ENCODE results near the gene RELA. TPM values are rescaled to one million over a fixed set of nuclear protein-coding genes. Genes with fewer than 3 reads are reported as not detected.
A peak's percentile ranks its signal among the peaks of the same experiment; 100 is the strongest.

RELA gene
- total RNA-seq (2021): 92.0 and 99.3 TPM in 2 replicates
- Bru-seq, nascent RNA: percentile 75 among the genes with signal in this experiment
- percentile 88 among the genes with signal in this experiment for BruChase-seq, experiment 1, labeled RNA remaining after a 2-hour chase
- percentile 93 among the genes with signal in this experiment for BruChase-seq, experiment 2, labeled RNA remaining after a 6-hour chase
- long read RNA-seq, transcript RELA-202 (11 exons, 2,700 nt): major isoform, 83 of 126 reads
- long read RNA-seq, partial matches to known transcripts: 26 of 126 reads
- long read RNA-seq, other reads (novel, unspliced or antisense): 14 of 126 reads

DNA sequence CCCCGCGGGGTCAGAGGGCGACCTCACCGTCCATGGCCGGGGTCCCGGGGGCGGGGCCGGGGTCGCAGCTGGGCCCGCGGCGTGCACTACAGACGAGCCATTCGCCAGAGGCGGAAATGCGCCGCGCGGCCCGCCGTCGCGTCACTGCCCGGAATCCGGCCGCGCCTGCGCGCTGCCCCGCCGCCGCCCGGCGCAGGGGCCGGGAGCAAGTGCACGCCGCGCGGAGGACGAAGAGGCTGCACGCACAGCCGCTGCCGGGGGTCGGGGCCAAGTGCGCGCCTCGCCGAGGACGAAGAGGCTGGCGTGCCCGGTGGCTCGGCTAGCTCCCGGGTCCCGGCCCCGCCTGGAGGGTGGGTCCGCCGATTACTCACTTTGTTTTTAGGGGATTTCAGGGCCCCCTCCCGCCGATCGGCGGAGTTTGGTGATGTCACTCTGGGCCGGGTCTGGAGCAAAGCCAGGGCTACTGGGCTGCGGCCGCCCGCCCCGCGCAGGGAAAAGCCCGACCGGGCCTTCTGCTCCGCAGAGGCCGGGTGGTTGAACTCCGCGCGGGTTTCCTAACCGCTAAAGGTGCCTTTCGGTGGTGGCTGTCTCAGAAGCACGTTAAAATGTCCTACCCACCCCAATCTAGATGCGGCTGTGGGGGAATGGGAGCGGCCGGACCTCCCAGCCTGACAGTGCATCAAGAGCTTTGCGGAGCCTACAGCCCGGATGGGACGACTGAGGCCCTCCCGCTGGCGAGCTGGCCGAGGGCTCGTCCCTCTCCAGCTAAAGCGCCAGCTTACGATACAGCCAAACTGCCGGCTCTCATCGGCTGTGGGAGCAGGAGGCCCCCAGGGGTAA lies at the start of gene RELA:
Gene RELA, minus strand, starts transcription at position 118 of the 840 bp plus-strand sequence. Its CDS starts 84 bp downstream, at position 34.
- DNase-seq (ENCODE audit: low spot score): peak; percentile 96
- H3K9me3 ChIP-seq (ENCODE audit: low read depth, low read length, poor library complexity, severe bottlenecking): no peaks in the 10 kb centered on the region
- TF ChIP-seq, protein P1, sequence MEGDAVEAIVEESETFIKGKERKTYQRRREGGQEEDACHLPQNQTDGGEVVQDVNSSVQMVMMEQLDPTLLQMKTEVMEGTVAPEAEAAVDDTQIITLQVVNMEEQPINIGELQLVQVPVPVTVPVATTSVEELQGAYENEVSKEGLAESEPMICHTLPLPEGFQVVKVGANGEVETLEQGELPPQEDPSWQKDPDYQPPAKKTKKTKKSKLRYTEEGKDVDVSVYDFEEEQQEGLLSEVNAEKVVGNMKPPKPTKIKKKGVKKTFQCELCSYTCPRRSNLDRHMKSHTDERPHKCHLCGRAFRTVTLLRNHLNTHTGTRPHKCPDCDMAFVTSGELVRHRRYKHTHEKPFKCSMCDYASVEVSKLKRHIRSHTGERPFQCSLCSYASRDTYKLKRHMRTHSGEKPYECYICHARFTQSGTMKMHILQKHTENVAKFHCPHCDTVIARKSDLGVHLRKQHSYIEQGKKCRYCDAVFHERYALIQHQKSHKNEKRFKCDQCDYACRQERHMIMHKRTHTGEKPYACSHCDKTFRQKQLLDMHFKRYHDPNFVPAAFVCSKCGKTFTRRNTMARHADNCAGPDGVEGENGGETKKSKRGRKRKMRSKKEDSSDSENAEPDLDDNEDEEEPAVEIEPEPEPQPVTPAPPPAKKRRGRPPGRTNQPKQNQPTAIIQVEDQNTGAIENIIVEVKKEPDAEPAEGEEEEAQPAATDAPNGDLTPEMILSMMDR (conservative IDR thresholded peaks at IDR 0.05; ENCODE audit: low read depth, low read length): no peak
- no peak for TF ChIP-seq EZH2 (IDR thresholded peaks at IDR 0.05; ENCODE audit: borderline replicate concordance, low read depth, low read length, poor library complexity, severe bottlenecking)
- no peaks in the 10 kb centered on the region for H3K27me3 ChIP-seq (replicated peaks; ENCODE audit: insufficient read depth, low read depth, low read length, poor library complexity)
- BruUV-seq (replicated peaks): TSS peak; percentile 81
- CTCF ChIA-PET: interaction anchor here (0.6 kb wide), 1 partner anchor 117 kb away, joined by 14 read pairs; no protein-coding TSS in a partner anchor
- peak within 1 kb of the TSS; percentile 79 for H3K4me3 ChIP-seq (ENCODE audit: low read depth, low read length, poor library complexity, severe bottlenecking)
- peaks cover 7% of the 10 kb centered on the region for H3K4me1 ChIP-seq (ENCODE audit: insufficient read depth, low read length, poor library complexity, severe bottlenecking)
- intact Hi-C loops (cut with micrococcal nuclease; ENCODE audit: unreplicated experiment): no loop called here
- peaks cover 34% of the 10 kb centered on the region for H3K36me3 ChIP-seq (ENCODE audit: insufficient read depth, low read length, poor library complexity, severe bottlenecking)
- peak within 1 kb of the TSS; percentile 85 for H3K27ac ChIP-seq (ENCODE audit: low read depth, low read length, poor library complexity, severe bottlenecking)
- POLR2A ChIA-PET (ENCODE audit: low non-redundant PET): interaction anchor here (0.6 to 1.1 kb wide), 3 partner anchors 67 to 230 kb away, joined by 3 to 11 read pairs (median 7); partner anchors contain the start of gene KCNK7

- ChIA-PET CTCF (interaction anchor here (0.6 to 1.7 kb wide), 14 partner anchors 9 to 907 kb away, joined by 3 to 13 read pairs (median 6); partner anchors contain the start of genes AP5B1, FIBP, MUS81 and RNASEH2C), POLR2A (ENCODE audit: low non-redundant PET) (interaction anchor here (0.6 to 0.9 kb wide), 5 partner anchors 9 to 839 kb away, joined by 3 to 18 read pairs (median 15); partner anchors contain the start of gene RNASEH2C)
- Histone ChIP-seq H3K36me3 (ENCODE audit: insufficient read depth, low read length, poor library complexity, severe bottlenecking) (peaks cover 40% of the 10 kb centered on the region), H3K4me1 (ENCODE audit: insufficient read depth, low read length, poor library complexity, severe bottlenecking) (peaks cover 10% of the 10 kb centered on the region), H3K4me3 (ENCODE audit: low read depth, low read length, poor library complexity, severe bottlenecking) (peak within 1 kb of the TSS; percentile 58), H3K27ac (ENCODE audit: low read depth, low read length, poor library complexity, severe bottlenecking) (peak within 1 kb of the TSS; percentile 99), H3K9me3 (ENCODE audit: low read depth, low read length, poor library complexity, severe bottlenecking) (no peaks in the 10 kb centered on the region), H3K27me3 (replicated peaks; ENCODE audit: insufficient read depth, low read depth, low read length, poor library complexity) (no peaks in the 10 kb centered on the region)
- DNase-seq (ENCODE audit: low spot score): peak; percentile 100
- TF ChIP-seq EZH2 (IDR thresholded peaks at IDR 0.05; ENCODE audit: borderline replicate concordance, low read depth, low read length, poor library complexity, severe bottlenecking): no peak
- TF ChIP-seq, protein P1 (conservative IDR thresholded peaks at IDR 0.05; ENCODE audit: low read depth, low read length): peak; percentile 98
- BruUV-seq (replicated peaks): no TSS peak
- intact Hi-C loops (cut with micrococcal nuclease; ENCODE audit: unreplicated experiment): loop anchor here (2.0 to 5.0 kb wide), 3 partner anchors 70 to 277 kb away; partner anchors contain the start of gene AP5B1
These were observed 49.3 kb upstream of the RELA start, which contains the start of gene KAT5 for GRCh38 chr11:65711785-65712632. Gene KAT5, plus strand, starts transcription at chr11:65712252. Its CDS starts 16 bp downstream, at chr11:65712268.
